ENCODE results near the gene LYRM4. TPM values are rescaled to one million over a fixed set of nuclear protein-coding genes. Genes with fewer than 3 reads are reported as not detected.

LYRM4 gene
- total and polyA plus RNA-seq, 8 donors, result 25.2 to 47.4 (median 42.0) TPM

GRCh38 chr6:5248302-5249098, 12.2 kb downstream of the LYRM4 start:
- ATAC-seq (no peak), DNase-seq (no peak)
- no peak overlapping the region for H3K4me3 ChIP-seq
- no peak overlapping the region for H3K27ac ChIP-seq
- no peak for TF ChIP-seq CTCF (IDR thresholded peaks at IDR 0.05)
- no peaks in the 10 kb centered on the region for H3K4me1 ChIP-seq
- H3K9me3 ChIP-seq, result no peaks in the 10 kb centered on the region
- intact Hi-C loops (cut with DNase I), result no loop called here
- no peaks in the 10 kb centered on the region for H3K36me3 ChIP-seq
- no peaks in the 10 kb centered on the region for H3K27me3 ChIP-seq

DNA sequence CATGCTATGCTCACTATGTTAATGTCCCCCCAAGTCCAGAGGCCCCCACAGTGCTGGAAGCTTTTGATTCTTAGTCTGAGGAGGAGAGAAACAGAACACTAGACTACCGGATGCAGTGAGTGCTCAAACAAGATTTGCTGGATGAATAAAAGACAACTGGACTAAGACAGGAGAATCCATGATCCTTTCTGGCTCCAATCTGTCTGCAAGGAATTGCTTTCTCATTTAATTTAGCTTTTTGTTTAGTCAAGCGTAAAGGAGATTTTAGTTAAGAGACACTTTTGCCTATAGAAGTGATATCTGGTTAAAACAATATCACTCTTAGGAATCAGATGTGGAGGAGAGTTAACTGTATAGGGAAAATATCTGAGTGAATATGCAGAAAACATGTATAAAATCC, 13.5 kb downstream of the LYRM4 start:
- Histone ChIP-seq H3K36me3 (no peaks in the 10 kb centered on the region), H3K4me1 (no peaks in the 10 kb centered on the region), H3K9me3 (no peaks in the 10 kb centered on the region), H3K4me3 (no peak overlapping the region), H3K27me3 (no peaks in the 10 kb centered on the region), H3K27ac (no peak overlapping the region)
- intact Hi-C loops (cut with DNase I), result no loop called here
- no peak for TF ChIP-seq CTCF (IDR thresholded peaks at IDR 0.05)
- DNase-seq (no peak), ATAC-seq (no peak)

DNA sequence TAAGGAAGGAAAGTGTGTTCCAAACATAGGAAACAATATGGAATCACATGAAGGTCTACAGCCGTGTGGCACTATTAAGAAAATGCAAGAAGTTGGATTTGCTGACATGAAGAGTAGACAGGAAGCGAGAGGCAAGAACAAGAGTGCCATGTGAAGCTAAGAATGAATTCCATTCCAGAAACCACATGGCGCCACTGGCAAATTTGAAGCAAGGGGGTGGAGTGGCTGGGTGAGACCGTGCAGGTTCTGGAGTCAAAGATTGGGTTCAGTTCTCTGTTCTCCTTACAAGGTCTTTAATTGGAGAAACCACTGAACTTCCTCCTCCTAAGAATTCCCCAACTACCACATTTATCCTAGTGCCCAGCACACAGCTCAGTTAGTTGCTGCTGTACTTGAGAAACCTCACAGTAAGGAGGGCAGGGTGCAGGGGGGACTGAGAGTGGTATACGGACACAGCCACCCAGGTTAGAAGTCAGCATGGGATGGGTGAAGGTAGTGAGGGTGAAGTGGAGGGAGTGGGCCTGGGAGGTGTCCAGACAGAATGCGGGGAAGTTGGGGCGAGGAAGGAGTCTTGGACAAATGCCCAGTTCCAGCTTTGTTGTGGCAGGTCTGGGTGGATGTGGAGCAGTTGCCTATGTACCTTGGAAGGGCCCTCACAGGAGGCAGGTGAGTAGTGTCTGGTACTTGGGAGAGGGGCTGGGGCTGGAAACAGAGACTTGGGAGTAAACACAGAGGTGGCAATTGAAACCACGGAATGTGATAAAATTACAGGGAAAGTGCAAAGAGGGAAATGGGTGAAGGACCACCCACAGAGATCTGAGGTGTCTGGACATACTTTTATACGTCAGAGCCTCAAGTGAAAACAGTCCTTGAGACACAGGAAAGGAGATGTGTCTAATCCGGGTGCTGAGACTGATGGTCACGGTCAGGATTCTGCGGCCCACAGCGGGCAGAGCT, 14.3 kb downstream of the LYRM4 start:
- H3K4me1 ChIP-seq, result no peaks in the 10 kb centered on the region
- peak; percentile 89 for ATAC-seq
- no peaks in the 10 kb centered on the region for H3K27me3 ChIP-seq
- no peak for TF ChIP-seq CTCF (IDR thresholded peaks at IDR 0.05)
- H3K4me3 ChIP-seq, result no peak overlapping the region
- no peak overlapping the region for H3K27ac ChIP-seq
- H3K36me3 ChIP-seq, result no peaks in the 10 kb centered on the region
- peak in 3 of 4 donors; percentile 10 to 47 (median 36) for DNase-seq
- intact Hi-C loops (cut with DNase I), result no loop called here
- no peaks in the 10 kb centered on the region for H3K9me3 ChIP-seq

DNA sequence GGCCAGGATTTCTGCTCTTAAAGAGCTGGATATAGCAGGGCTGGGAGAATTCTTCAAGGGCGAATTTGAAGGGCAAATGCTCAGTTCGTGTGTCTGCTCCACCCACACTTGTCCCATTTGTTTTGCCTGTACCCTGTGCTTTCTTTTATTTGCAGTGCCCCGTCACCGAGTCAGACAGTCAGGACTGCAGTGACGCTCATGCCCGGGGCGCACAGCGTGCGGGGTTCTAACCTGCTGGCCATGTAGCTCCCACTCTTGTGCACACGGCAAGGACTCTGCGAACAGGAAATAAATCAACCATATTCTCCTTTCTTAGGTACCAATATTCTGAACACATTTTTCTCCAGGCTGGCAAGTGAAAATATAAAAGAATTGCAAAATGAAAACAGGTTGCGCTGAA, 17.7 kb downstream of the LYRM4 start:
- Histone ChIP-seq H3K27ac (no peak overlapping the region), H3K4me1 (no peaks in the 10 kb centered on the region), H3K27me3 (no peaks in the 10 kb centered on the region), H3K36me3 (no peaks in the 10 kb centered on the region), H3K4me3 (no peak overlapping the region), H3K9me3 (no peaks in the 10 kb centered on the region)
- TF ChIP-seq CTCF (IDR thresholded peaks at IDR 0.05), result no peak
- intact Hi-C loops (cut with DNase I), result no loop called here
- DNase-seq (no peak), ATAC-seq (no peak)

GRCh38 chr6:5241252-5241651, 19.5 kb downstream of the LYRM4 start:
- Histone ChIP-seq H3K4me3 (no peak overlapping the region), H3K27me3 (no peaks in the 10 kb centered on the region), H3K36me3 (peaks cover 0 to under 1% of the 10 kb centered on the region in 2 donors), H3K27ac (no peak overlapping the region), H3K4me1 (no peaks in the 10 kb centered on the region), H3K9me3 (no peaks in the 10 kb centered on the region)
- DNase-seq (no peak), ATAC-seq (no peak)
- intact Hi-C loops (cut with DNase I), result no loop called here
- no peak for TF ChIP-seq CTCF (IDR thresholded peaks at IDR 0.05)
